Measurements from ENCODE around the gene IKZF1.

DNA sequence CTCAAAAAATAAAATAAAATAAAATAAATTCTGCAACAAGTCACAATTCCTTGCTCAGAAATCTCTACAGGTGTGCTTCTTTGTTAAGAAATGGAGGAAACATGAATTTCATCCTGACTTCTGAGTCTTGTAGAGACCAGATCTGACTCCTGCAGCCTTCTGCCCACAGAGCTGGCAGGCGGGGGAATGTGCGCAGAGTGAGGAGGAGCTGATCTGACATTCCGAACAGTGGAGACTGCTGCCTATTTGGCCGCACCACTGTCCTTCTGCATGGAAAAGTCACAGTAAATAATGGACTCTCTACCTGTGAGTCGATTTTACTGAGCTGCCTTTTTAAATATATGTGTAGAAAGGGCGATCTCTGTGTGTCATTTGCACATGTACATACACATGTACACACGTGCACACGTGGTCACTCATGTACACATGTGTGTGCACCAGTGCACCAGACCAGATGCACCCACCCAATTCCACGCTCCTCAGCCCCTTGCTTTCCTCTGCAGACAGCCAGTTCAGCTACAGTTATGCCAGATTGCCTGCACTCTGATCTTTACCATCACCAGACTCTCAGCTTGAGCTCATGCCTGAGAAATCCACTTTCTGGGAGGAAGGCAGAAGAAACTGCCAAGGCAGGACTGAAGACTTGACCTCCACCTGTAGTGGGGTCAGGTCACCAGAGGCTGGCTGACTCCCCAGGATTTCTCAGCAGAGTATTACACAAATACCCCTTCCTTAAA, 54.9 kb downstream of the IKZF1 start:
- TF ChIP-seq, protein P1, sequence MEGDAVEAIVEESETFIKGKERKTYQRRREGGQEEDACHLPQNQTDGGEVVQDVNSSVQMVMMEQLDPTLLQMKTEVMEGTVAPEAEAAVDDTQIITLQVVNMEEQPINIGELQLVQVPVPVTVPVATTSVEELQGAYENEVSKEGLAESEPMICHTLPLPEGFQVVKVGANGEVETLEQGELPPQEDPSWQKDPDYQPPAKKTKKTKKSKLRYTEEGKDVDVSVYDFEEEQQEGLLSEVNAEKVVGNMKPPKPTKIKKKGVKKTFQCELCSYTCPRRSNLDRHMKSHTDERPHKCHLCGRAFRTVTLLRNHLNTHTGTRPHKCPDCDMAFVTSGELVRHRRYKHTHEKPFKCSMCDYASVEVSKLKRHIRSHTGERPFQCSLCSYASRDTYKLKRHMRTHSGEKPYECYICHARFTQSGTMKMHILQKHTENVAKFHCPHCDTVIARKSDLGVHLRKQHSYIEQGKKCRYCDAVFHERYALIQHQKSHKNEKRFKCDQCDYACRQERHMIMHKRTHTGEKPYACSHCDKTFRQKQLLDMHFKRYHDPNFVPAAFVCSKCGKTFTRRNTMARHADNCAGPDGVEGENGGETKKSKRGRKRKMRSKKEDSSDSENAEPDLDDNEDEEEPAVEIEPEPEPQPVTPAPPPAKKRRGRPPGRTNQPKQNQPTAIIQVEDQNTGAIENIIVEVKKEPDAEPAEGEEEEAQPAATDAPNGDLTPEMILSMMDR (IDR thresholded peaks at IDR 0.05 in 4 of 5, conservative IDR thresholded peaks at IDR 0.05 in 1 of 5): no peak
- no peak for TF ChIP-seq POLR2A (IDR thresholded peaks at IDR 0.05)
